GM12878 (cell line): ENCODE results near the gene TTLL11.

ENCODE experiments used
- CREB1 ChIP-seq: IDR thresholded peaks from 2 replicates; pipeline ENCODE4 v1.6.1; 2012; ENCODE audit warnings: low read depth, mild to moderate bottlenecking, inconsistent platforms
- CTCF ChIP-seq, 3 experiments: IDR thresholded peaks in 2 of 3; conservative IDR thresholded peaks in 1 of 3; 2 replicates each; pipeline ENCODE4 v1.5.1; 2011; ENCODE audit warnings: low read depth in 3 of 3, low read length in 3 of 3, mild to moderate bottlenecking in 3 of 3, control low read depth in 2 of 3, moderate library complexity in 2 of 3, inconsistent platforms in 1 of 3, mixed read lengths in 1 of 3; ENCODE audit not compliant: control insufficient read depth in 2 of 3, insufficient read depth in 1 of 3; ENCODE audit errors: extremely low read depth in 1 of 3
- ETV6 ChIP-seq, 2 experiments: fragments of 450-650 bp in 1 of 2; IDR thresholded peaks in 1 of 2; conservative IDR thresholded peaks in 1 of 2; 2 replicates each; pipeline ENCODE4 v1.6.1; 2014; ENCODE audit warnings: antibody characterized with exemption in 1 of 2, borderline replicate concordance in 1 of 2, low read depth in 1 of 2, mild to moderate bottlenecking in 1 of 2, moderate library complexity in 1 of 2
- FOS ChIP-seq: IDR thresholded peaks from 3 replicates; pipeline ENCODE4 v1.6.1; 2011; ENCODE audit warnings: borderline replicate concordance; ENCODE audit not compliant: insufficient read length; ENCODE audit errors: extremely low read depth
- IRF3 ChIP-seq: fragments of 450-650 bp; IDR thresholded peaks from 2 replicates; pipeline ENCODE4 v1.6.1; 2014; ENCODE audit warnings: mild to moderate bottlenecking
- PAX8 ChIP-seq: fragments of 450-650 bp; IDR thresholded peaks from 2 replicates; pipeline ENCODE4 v1.6.1; 2017; ENCODE audit warnings: mild to moderate bottlenecking, moderate library complexity
- PML ChIP-seq: IDR thresholded peaks from 2 replicates; pipeline ENCODE4 v1.6.1; 2012; ENCODE audit warnings: low read length, inconsistent platforms
- POLR2A ChIP-seq: IDR thresholded peaks from 2 replicates; pipeline ENCODE4 v1.6.1; 2011; ENCODE audit warnings: low read depth, mild to moderate bottlenecking, low read length
- RELA ChIP-seq: fragments of 450-650 bp; IDR thresholded peaks from 2 replicates; pipeline ENCODE4 v1.8.0; 2014; ENCODE audit warnings: borderline replicate concordance; ENCODE audit not compliant: partially characterized antibody
- SP1 ChIP-seq: IDR thresholded peaks from one replicate; pipeline ENCODE4 v1.6.1; 2011; ENCODE audit warnings: low read depth, low read length

GRCh38 chr9:121976751-121977150 is 116.4 kb downstream of the TTLL11 start:
- TF ChIP-seq FOS = no peak
- no peak for TF ChIP-seq CTCF (IDR thresholded peaks at IDR 0.05 in 2 of 3, conservative IDR thresholded peaks at IDR 0.05 in 1 of 3; ENCODE audit: control insufficient read depth in 2 of 3, extremely low read depth in 1 of 3, insufficient read depth in 1 of 3, low read depth in 3 of 3, low read length in 3 of 3)
- no peak for TF ChIP-seq RELA
- no peak for TF ChIP-seq POLR2A
- TF ChIP-seq CREB1 = no peak
- TF ChIP-seq IRF3 = no peak
- no peak for TF ChIP-seq PML
- TF ChIP-seq SP1 = no peak
- no peak for TF ChIP-seq ETV6 (conservative IDR thresholded peaks at IDR 0.05 in 1 of 2, IDR thresholded peaks at IDR 0.05 in 1 of 2; ENCODE audit: borderline replicate concordance in 1 of 2, low read depth in 1 of 2)
- TF ChIP-seq PAX8 = no peak
